Neutrophil (primary cell): Measurements from ENCODE around the gene NOTCH1.

ENCODE experiments used
- H3K27ac ChIP-seq: fragments of 200-600 bp; sonication (generic); 2 replicates; pipeline ENCODE4 v1.5.1; 2016; ENCODE audit warnings: mild to moderate bottlenecking, moderate library complexity
- H3K27me3 ChIP-seq: fragments of 200-600 bp; sonication (generic); 2 replicates; pipeline ENCODE4 v1.6.0; 2016; ENCODE audit warnings: mild to moderate bottlenecking
- H3K36me3 ChIP-seq: fragments of 200-600 bp; sonication (generic); 2 replicates; pipeline ENCODE4 v1.5.1; 2017
- H3K4me1 ChIP-seq, 2 experiments: fragments of 200-600 bp in 1 of 2; sonication (generic) in 1 of 2; 1 replicate in 1 of 2; 2 replicates in 1 of 2; pipeline versions ENCODE4 v1.5.1 to v1.6.1; 2013 to 2016; ENCODE audit warnings: low read depth in 1 of 2, low read length in 1 of 2, mild to moderate bottlenecking in 1 of 2, moderate library complexity in 1 of 2; ENCODE audit not compliant: control insufficient read depth in 1 of 2, insufficient read depth in 1 of 2
- H3K4me3 ChIP-seq, 2 experiments: fragments of 200-600 bp in 1 of 2; sonication (generic) in 1 of 2; 1 replicate in 1 of 2; 2 replicates in 1 of 2; pipeline ENCODE4 v1.5.1; 2013 to 2016; ENCODE audit warnings: low read depth in 1 of 2, low read length in 1 of 2, mild to moderate bottlenecking in 1 of 2, moderate library complexity in 1 of 2
- H3K9me3 ChIP-seq: fragments of 200-600 bp; sonication (generic); 2 replicates; pipeline ENCODE4 v1.5.1; 2016
- CTCF ChIP-seq: fragments of 200-600 bp; sonication (generic); IDR thresholded peaks from 2 replicates; pipeline ENCODE4 v1.5.1; 2016; ENCODE audit warnings: antibody characterized with exemption

The NOTCH1 gene

GRCh38 chr9:136528716-136529341 is 17.0 kb downstream of the NOTCH1 start:
- peaks cover 48% of the 10 kb centered on the region for H3K36me3 ChIP-seq
- no peaks in the 10 kb centered on the region for H3K9me3 ChIP-seq
- peak overlapping the region; percentile 50 to 72 for H3K4me3 ChIP-seq
- H3K4me1 ChIP-seq = peaks cover 56 to 67% of the 10 kb centered on the region in 2 experiments
- peak overlapping the region; percentile 66 for H3K27ac ChIP-seq
- peaks cover 24% of the 10 kb centered on the region for H3K27me3 ChIP-seq
- TF ChIP-seq CTCF = no peak

DNA sequence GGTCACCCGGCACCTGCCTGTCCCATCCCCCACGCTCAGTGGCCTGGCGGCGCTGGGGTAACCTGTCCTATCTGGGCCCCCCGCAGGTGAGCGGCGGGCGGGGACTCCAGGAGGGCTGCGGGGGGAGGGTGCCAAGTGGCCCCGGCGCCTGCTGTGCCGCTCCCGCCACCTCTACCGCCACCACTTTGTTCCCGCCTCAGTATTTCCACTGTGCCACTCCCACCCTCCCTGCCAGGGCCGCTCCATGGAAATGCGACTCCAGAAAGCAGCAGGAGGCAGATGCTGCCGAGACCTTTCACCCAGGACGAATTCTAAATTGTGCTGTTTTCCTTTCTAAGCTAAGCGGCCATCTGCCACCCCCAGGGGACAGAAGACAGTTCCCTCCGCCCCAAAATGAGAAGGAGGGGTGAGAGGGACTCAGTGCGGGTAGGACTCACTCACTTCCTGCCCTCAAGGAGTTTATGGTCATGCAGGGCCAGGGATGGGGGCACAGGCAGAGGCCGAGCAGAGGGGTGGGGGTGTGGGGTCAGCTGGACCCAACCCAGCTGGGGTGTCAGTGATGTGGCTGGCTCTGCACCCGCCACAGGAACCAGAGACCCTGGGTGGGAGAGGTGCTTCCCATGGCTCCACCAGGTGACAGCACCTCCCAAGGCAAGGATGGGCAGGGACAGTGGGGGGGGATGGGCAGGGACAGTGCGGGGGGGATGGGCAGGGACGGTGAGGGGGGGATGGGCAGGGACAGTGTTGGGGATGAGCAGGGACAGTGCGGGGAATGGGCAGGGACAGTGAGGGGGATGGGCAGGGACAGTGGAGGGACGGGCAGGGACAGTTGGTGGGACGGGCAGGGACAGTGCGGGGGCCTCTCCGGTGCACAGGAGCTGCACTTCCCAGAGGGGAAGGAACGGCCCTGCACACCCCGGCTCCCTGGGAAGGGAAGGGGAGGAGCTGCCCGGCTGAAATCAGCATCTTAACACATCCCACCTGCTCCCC is 17.8 kb downstream of the NOTCH1 start:
- Histone ChIP-seq H3K4me1 (peaks cover 51 to 62% of the 10 kb centered on the region in 2 experiments), H3K27ac (peak overlapping the region; percentile 66)

GRCh38 chr9:136527131-136527530 is 18.7 kb downstream of the NOTCH1 start:
- peaks cover 58% of the 10 kb centered on the region for H3K36me3 ChIP-seq

More for the DNA sequence above, 17.8 kb downstream of the NOTCH1 start:
- Histone ChIP-seq H3K36me3 (peaks cover 49% of the 10 kb centered on the region), H3K9me3 (no peaks in the 10 kb centered on the region), H3K27me3 (peaks cover 24% of the 10 kb centered on the region), H3K4me3 (peak overlapping the region; percentile 34 to 72)
- peak; percentile 30 for TF ChIP-seq CTCF

DNA sequence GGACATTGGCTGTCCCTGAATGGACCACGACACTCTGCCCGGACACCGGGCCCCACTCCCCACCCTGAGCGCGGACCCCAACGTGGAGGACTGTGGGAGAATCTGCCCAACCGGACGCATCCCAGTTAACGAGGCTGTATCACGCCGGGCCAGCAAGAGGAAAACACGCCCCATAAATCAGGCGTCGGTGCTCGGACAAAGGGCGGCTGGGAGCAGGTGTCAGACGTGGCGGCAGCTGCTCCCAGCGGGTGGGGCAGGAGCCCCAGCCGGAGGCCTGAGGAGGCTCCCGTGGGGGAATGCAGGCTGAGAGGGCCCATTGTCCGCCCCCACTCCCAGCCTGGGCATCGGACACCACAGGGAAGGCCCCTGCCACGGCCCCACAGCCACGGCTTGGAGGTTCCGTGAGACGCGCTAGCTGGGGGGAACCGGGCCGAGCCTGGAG is 19.2 kb downstream of the NOTCH1 start:
- peak overlapping the region; percentile 66 for H3K27ac ChIP-seq
- H3K36me3 ChIP-seq = peaks cover 62% of the 10 kb centered on the region
- H3K4me3 ChIP-seq = no peak overlapping the region
- H3K9me3 ChIP-seq = no peaks in the 10 kb centered on the region
- peaks cover 12% of the 10 kb centered on the region for H3K27me3 ChIP-seq
- H3K4me1 ChIP-seq = peaks cover 51 to 62% of the 10 kb centered on the region in 2 experiments
- TF ChIP-seq CTCF = no peak

More at GRCh38 chr9:136527131-136527530, 18.7 kb downstream of the NOTCH1 start:
- Histone ChIP-seq H3K9me3 (no peaks in the 10 kb centered on the region), H3K4me3 (no peak overlapping the region), H3K4me1 (peaks cover 51 to 62% of the 10 kb centered on the region in 2 experiments), H3K27me3 (peaks cover 17% of the 10 kb centered on the region), H3K27ac (peak overlapping the region; percentile 66)
- TF ChIP-seq CTCF = no peak

GRCh38 chr9:136525841-136526499 is 19.9 kb downstream of the NOTCH1 start:
- Histone ChIP-seq H3K4me1 (peaks cover 51 to 62% of the 10 kb centered on the region in 2 experiments), H3K27me3 (peaks cover 5% of the 10 kb centered on the region), H3K4me3 (no peak overlapping the region), H3K9me3 (no peaks in the 10 kb centered on the region), H3K36me3 (peaks cover 68% of the 10 kb centered on the region), H3K27ac (no peak overlapping the region)
- no peak for TF ChIP-seq CTCF
